ENCODE measurements around the gene CLEC14A.

The CLEC14A gene

GRCh38 chr14:38206689-38207376 lies 49.1 kb downstream of the CLEC14A start:
- DNase-seq, result no peak

GRCh38 chr14:38205949-38206665 lies 49.8 kb downstream of the CLEC14A start:
- no peak for DNase-seq

- no peak for DNase-seq
Measured at GRCh38 chr14:38205119-38205813, 50.6 kb downstream of the CLEC14A start.

DNA sequence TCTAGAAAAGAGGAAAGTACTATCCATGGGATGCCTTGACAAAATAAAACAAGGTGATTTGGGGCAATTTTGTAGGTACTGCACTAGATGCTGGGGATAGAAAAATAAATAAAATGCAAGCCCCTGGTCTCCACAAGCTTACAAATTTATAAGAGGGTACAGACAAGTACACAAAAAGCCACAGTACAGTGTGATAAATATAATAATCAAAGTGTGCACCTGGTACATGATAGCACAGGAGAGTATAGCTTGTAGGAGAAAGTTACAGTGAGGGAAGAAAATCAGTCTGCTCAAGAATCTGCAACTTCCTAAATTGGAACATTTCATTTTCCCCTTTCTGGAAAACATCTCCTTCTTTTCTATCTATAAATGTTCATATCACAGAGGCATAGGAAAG lies 51.2 kb downstream of the CLEC14A start:
- DNase-seq, result no peak
